ENCODE measurements around the gene ADAM8.
"Not testable (repeated sequence)": the region's sequence is repeated elsewhere in the genome, so short reads cannot be mapped to it uniquely, and the experiment has no call there.

The ADAM8 gene

DNA sequence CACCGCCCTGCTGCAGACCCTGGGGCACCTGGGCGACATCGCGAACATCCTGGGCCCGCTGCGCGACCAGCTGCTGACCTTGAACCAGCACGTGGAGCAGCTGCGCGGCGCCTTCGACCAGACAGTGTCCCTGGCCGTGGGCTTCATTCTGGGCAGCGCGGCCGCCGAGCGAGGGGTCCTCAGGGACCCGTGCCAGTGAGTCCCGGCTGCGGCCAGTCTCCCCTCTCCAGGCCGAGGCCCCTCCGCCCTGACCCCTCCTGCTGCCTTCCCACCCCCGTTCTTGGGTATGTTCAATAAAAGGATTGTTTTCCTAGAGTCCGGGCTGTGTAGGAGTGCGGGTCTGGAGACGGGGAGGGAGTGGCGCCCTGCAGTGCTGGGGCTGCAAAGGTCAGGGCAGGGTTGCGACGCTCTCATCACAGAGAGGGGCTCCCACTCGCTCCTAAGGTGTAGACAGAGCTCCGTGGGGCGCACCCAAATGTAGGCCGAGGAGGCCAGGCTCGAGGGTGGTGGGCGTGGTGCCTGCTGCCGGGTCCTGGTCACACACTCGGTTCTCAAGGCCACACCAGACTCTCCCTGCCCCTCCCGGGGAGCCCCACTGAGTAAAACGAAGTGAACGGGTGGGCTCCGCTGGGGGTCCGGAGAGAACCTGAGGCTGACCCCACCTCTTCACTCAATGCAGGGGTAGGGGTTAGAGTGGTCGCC lies 45.3 kb downstream of the ADAM8 start:
- no peak for DNase-seq (ENCODE audit: low spot score)

DNA sequence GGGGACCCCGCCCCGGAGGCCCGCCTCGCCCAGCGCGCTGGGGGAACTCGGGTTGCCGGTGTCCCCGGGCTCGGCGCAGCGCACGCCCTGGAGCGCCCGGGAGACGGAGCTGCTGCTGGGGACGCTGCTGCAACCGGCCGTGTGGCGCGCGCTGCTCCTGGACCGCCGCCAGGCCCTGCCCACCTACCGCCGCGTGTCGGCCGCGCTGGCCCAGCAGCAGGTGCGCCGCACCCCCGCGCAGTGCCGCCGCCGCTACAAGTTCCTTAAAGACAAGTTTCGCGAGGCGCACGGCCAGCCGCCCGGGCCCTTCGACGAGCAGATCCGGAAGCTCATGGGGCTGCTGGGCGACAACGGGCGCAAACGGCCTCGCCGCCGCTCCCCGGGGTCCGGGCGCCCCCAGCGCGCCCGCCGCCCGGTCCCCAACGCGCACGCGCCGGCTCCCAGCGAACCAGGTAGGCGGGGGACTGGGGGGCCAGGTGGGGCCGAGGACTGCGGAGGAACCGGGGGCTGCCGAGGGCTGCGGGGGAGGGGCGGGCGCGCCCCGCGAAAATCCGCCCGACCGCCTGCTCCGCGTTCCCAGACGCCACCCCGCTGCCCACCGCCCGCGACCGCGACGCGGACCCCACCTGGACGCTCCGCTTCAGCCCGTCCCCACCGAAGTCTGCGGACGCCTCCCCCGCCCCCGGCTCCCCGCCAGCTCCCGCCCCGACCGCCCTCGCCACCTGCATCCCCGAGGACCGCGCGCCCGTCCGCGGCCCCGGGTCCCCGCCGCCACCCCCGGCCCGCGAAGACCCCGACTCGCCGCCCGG lies 46.1 kb downstream of the ADAM8 start:
- no peak for DNase-seq (ENCODE audit: low spot score)

DNA sequence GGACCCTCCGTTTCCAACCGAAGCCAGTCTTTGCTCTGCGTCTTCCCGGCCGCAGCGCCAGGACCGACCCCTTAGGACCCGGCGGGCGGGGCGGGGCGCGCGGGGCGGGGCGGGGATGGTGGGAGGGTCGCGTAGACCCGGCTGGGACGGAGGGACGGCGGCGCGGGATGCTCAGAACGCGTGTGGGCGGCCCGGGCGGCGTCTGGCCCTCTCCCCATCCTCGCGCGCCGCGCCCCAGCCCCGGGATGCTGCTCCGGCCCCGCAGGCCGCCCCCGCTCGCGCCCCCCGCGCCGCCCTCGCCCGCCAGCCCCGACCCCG lies 46.7 kb downstream of the ADAM8 start, which contains the start of gene UTF1:
Gene UTF1, plus strand, starts transcription at position 174 of the 318 bp plus-strand sequence. Its CDS starts 72 bp downstream, at position 246.
- DNase-seq (ENCODE audit: low spot score): no peak

DNA sequence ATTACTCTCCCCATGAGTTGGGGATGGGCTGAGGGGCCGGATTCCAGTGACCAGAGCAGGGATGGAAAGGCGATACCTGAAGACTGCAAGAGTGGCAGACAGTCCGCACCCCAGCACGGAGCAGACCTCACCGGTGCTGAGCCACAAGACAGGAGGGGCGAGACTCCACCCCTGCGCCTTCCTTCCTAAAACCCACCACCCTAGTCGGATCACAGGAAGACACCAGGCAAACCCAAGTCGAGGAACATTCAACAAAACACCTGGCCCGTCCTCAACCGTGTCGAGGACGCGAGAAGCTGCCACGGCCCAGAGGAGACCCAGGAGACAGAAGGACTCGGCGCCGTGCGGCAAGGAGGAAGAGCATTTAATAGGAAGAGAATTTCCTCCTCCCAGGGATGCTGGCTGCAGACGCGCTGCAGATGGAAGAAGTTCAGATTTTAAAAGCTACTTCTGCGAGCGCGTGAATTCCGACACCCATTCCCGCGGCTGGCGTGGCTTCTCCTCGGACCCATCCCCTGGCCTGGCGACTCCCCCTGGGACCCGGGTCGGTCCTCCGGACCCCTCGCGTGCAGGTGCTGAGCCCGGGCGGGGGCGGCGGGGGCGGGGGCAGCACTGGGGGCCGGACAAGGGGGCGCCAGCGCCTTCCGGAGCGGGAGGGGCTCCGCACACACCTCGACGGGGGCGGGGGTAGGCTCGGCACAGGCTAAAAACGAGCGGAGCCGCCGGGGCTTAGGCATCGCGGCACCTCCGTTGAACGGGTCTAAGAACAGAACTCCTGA lies 47.2 kb downstream of the ADAM8 start:
- DNase-seq (ENCODE audit: low spot score): no peak

DNA sequence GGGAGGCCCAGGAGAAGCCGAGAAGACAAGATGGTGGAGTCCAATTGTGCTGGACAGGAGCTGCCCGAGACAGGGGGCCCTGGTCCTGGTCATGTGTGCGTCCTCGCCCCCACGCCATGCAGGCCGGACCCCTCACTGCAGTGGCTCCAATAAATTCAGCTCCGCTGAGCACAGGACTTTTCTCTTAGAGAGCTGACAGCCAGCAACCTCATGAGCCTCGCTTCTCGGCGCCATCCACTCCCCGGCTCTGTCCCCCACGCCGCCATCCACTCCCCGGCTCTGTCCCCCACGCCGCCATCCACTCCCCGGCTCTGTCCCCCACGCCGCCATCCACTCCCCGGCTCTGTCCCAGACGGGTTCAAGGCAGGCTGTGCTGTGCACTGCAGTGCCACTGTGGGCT lies 49.4 kb downstream of the ADAM8 start:
- no peak for DNase-seq (ENCODE audit: low spot score)

DNA sequence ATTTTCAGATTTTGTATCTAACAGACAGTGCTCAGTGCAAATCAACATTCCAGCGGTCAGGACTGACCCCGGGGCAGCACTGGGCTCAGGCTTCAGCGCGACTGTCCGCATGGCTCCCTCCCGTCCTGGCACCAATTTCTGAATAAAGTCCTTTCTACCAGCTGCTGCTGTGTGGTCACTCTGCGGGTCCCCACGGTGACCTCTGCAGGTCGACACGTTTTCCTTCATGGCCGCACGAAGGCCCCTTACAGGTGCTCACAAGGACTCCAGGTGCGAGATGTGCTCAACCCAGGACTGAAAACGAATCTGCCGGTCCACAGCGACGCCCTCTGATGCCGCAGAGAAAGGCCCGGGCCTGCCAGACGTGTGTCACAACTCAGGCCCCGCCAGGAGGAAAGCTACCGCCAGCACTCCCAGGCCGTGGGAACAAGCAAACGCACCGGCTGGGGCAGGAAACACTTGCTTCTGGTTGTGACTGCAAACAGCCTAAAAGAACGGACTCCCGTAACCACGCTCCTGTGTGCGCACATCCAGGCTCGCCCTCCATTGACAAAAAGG lies 50.3 kb downstream of the ADAM8 start:
- DNase-seq (ENCODE audit: low spot score): no peak

DNA sequence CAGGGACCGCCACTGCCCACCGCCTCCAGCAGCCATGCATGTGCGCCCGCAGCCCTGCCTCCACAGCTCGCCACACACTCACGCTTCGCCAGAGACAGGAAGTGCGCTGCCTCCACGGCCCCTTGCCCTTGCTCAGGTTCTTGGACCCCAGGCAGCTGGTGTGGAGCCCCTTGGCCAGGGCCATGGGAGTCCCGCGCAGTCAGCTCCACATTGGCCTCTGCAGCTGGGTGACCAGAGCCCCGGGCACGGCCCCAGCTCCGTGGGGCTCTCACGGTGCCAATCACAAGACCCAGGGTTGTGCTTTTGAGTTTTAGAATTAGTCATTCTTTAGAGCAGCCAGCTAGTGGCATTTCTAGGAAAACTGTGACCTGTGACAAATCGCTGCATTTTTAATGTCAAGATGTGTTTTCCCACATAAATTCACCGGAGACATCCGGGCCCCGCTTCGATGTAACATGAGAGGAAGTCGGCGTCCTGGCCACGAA lies 50.9 kb downstream of the ADAM8 start:
- DNase-seq (ENCODE audit: low spot score): no peak

DNA sequence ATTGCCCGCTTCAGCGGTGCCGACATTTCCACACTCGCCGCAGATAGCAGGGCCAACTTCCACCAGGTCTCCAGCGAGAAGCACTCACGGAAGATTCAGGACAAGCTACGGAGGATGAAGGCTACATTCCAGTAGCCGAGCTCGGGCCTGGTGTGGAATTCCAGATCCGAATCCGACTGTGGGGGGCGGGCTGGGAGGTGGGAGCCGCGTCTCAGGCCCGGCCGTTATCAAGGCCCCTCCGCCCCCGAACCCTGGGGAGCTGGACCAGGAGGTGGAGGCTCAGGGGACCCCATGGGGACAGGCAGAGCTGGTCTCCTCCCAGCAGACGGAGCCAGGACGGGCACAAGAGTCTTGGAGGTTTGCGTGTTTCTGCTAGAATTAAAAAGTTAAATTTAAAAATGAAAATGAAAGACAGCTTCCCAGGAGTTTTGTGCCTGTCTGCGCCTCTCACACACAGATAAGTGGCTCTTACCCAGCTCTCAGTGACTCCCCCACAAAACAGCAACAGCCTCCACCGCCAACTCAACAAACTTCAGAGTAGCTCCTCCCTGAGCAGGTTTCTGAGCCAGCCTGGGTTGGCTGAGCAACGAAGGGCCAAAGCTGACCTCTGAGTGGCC lies 51.8 kb downstream of the ADAM8 start:
- no peak for DNase-seq (ENCODE audit: low spot score)

DNA sequence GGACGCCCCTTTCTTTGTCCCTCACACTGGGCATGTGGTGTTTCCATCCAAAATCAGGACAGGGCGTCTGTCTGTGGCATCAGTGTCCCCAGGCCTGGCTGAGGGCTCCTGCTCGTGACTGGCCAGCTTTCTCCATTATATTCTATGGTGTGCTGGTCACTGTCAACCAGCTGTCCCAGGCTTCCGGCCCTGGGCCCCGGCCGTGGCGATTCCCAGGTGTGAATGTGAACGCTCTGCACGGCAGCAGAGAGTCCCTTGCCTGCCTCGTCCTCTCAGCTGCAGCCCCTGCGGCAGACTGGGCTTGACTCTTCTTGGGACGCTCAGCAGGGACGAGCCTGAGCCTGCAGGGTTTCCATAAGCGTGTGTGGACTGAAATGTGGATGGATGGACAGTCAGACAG lies 52.6 kb downstream of the ADAM8 start:
- DNase-seq (ENCODE audit: low spot score): no peak

DNA sequence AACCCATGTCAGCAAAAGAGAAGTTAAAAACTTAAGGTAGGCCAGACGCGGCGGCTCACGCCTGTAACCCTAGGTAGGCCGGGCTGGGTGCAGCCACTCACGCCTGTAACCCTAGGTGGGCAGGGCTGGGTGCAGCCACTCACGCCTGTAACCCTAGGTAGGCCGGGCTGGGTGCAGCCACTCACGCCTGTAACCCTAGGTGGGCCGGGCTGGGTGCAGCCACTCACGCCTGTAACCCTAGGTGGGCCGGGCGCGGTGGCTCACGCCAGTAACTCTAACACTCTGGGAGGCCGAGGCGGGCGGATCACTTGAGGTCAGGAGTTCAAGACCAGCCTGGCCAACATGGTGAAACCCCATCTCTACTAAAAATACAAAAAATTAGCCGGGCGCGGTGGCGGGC lies 54.9 kb downstream of the ADAM8 start:
- DNase-seq (ENCODE audit: low spot score): not testable (repeated sequence)

DNA sequence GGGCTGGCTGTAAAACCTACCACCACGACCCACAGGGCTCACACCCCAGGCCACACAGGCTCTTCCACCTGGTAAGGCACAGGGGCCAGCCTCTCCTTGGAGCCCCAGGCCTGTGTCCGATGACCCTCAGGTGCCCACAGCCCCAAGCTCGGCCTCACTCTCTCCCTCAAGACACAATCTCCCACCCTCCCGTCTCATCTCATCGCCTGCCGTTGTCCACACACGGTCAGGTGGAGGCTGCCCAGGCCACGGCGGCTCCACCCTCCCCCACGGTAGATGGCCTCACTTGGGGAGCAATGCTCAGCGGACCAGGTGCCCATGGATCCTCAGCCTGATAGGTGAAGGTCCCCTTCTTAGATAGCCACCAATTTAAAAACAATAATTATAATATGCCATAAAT lies 55.3 kb downstream of the ADAM8 start:
- no peak for DNase-seq (ENCODE audit: low spot score)

DNA sequence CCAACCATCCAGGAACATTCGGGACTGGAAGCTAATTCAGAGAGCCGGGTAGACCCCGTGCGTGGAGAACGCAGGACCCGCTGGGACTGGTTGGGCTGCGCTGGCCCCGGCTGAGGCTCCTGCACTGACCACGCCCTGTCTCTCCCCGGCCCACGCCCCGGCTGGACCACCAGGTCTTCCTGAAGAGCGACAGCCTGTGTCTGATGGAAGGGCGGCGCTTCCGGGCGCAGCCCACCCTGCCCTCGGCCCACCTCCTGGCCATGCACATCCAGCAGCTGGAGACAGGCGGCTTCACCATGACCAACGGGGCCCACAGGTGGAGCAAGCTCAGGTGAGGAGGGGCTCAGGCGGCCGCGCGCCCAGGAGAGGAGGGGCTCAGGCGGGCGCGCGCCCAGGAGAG lies 56.9 kb downstream of the ADAM8 start:
- DNase-seq (ENCODE audit: low spot score): no peak

DNA sequence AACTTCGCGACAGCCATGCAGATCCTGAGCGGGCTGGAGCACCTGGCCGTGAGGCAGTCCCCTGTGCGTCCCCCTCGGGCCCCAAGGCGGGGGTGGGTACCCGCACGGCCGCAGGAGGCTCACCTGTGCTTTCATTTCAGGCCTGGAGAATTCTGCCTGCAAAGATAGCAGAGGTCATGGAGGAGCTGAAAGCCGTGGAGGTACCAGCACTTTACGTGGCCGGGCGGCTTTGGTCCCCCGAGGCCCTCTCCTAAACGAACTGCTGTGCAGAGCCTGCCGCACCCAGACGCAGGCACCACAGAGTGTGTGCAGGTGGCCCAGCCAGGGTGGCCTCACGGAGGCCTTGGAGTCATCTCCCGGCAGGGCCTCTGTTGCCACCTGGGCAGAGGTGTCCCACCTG lies 57.8 kb downstream of the ADAM8 start:
- DNase-seq (ENCODE audit: low spot score): no peak

DNA sequence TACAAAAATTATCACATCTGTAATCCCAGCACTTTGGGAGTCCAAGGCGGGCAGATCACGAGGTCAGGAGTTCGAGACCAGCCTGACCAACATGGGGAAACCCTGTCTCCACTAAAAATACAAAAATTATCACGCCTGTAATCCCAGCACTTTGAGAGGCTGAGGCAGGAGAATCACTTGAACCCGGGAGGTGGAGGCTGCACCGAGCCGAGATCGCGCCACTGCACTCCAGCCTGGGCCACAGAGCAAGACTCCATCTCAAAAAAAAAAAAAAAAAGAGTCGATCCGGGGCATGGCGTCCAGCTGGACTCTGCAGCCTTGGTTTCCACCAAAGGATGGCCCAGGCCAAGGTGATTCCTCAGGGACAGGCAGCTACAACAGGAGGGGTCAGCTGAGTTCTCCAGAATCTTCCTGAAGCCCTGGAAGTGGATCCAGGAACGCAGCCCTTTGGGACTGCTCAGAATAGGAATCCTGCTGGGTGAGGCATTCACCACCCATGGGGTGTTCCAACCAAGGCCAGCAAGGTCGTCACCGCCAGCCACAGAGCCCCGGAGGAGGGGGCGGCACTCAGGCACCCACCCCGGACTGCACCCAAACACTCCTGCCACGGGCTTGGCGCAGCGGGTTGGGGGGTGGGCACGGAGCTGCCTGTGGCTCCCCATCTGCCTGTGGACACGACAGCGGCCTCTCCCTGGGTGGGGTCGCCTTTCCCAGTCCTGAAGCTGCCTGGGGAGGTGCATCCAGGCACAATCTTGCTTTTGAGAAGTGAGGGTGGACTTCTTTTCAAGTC lies 58.7 kb downstream of the ADAM8 start:
- no peak for DNase-seq (ENCODE audit: low spot score)

DNA sequence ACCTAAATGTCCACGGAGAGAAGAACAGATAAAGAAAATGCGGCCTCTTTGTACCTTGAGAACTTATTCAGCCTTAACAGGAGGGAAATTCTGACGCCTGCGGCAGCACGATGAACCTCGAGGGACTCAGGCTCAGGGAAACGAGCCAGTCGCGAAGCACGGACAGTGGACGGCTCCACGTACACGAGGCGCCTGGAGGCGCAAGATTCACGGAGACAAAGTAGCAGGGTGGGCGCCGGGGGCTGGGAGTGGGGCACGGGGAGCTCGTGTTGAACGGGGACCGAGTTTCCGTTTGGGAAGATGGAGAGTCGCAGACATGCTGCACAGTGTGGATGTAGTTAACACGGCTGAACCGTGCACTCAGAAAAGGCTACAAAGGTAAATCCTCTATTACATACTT lies 59.9 kb downstream of the ADAM8 start:
- no peak for DNase-seq (ENCODE audit: low spot score)

DNA sequence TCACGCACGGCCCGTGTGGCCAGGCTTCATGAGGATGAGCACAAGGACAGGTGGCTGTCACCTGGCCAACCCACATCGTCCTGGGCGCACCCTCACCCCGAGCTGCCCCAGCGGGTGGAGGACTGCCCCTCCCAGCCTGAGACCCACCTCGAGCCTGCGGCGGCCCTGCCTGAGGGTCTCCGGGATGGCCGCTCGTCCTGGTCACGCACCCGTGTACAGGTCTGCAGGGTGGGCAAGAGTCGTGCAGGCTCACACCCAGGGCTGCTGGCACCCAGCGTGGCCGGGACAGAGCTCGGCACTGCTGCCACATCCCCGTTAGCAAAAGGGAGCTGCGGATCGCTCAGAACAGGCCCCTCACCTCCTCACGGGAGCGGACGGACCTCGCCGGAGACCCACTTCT lies 61.1 kb downstream of the ADAM8 start:
- DNase-seq (ENCODE audit: low spot score): no peak

DNA sequence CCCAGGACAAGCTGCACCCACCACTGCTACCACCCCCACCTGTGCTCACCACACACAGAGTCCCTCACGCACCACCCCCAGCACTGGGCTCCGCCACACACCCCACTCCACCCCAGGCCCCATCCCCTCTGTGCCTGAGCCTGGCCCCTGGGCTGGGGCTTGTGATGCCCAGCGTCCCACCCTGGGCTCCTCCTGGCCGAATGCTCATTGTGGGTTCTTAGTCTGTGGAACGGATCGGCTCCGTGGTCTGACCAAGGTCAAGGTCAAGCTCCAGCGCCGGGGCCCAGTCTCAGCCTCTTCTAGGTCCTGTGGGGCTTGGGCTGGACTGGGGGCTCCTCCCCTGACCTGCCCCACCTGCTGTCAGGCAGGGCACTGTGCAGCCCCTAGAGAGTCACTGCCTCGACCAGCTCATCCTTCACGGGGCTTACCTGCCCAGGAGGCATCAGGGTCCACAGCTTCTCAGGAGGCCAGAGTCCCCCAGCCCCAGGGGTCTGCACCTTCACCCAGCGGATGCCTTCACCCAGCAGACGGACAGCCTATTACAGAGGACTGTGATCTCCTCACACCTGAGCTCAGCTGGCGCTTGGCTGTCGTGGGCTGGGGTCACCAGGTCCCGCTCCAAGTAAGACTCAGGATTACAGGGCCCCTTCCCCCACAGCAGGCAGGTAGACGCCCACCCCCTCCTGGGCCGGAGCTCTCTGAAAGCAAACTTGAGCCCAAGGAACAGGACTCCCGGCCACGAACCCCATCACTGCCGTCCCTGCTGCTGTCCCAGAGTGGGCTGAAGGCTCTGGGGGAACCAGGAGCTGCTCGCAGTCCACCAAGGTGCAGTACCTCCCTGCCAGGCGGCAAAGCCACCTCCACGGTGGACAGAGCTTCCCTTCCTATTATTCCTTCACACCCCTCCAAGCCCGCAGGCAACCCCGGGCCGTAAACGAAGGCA lies 61.9 kb downstream of the ADAM8 start:
- no peak for DNase-seq (ENCODE audit: low spot score)

DNA sequence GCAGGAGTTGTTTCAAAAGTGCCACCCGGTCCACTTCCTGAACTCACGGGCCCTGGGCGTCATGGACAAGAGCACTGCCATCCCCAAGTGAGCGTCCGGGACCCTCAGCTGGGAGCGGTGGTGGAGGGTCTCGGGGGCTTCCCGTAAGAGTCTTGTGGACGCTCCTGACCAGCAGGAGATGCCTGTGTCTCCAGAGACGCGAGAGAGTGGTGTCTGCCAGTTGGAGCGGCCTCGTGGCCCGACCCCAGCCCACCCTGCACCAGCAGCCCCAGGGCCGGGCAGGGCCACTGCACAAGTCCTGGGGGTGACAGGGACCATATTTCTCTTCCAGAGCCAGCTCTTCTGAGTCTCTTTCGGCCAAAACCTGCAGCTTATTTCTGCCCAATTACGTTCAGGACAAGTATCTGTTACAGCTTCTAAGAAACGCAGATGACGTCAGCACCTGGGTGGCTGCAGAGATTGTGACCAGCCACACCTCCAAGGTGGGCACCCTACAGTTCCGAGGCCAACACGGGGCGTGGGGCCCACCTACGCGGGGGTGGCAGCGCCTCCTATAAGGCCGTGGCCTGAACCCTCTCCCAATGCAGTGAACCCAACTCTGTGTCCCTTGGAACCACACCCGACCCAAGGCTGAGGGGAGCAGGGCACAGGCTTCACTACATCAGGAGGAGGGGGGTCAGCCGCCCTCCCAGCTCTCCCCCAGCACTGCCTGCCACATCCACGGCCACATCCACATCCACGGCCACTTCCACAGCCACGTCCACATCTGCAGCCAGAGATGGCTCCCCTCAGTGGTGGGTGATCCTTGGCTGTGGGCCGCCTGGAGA lies 62.8 kb downstream of the ADAM8 start:
- no peak for DNase-seq (ENCODE audit: low spot score)
